Vagina (tissue), 2 donors: Measurements from ENCODE around the gene HIVEP2.

Source experiments
- CTCF ChIP-seq, 3 experiments: fragments of 450-650 bp in 2 of 3; fragments of 200-600 bp in 1 of 3; sonication (generic) in 1 of 3; IDR thresholded peaks; one replicate each; pipeline ENCODE4 v1.5.1; 2017 to 2019; ENCODE audit warnings: antibody characterized with exemption in 3 of 3, mild to moderate bottlenecking in 2 of 3, moderate library complexity in 2 of 3
- POLR2A ChIP-seq, 2 donors: fragments of 450-650 bp; IDR thresholded peaks; one replicate each; pipeline ENCODE4 v1.6.1; 2017; ENCODE audit warnings: antibody characterized with exemption in 2 of 2, mild to moderate bottlenecking in 2 of 2, moderate library complexity in 2 of 2
- POLR2AphosphoS5 ChIP-seq, 2 donors: sonication (generic); formaldehyde crosslinking; IDR thresholded peaks; one replicate each; pipeline ENCODE4 v1.9.0; 2017; ENCODE audit warnings: antibody characterized with exemption in 2 of 2, mild to moderate bottlenecking in 2 of 2, low read depth in 1 of 2; ENCODE audit not compliant: insufficient read depth in 1 of 2

GRCh38 chr6:142863981-142864380 lies 81.0 kb downstream of the HIVEP2 start:
- TF ChIP-seq CTCF (IDR thresholded peaks at IDR 0.05) (no peak), POLR2A (IDR thresholded peaks at IDR 0.05) (no peak), POLR2AphosphoS5 (IDR thresholded peaks at IDR 0.05; ENCODE audit: insufficient read depth in 1 of 2, low read depth in 1 of 2) (no peak)
